ENCODE results near the gene CS.
"Not testable (repeated sequence)": the region's sequence is repeated elsewhere in the genome, so short reads cannot be mapped to it uniquely, and the experiment has no call there.

CS gene

DNA sequence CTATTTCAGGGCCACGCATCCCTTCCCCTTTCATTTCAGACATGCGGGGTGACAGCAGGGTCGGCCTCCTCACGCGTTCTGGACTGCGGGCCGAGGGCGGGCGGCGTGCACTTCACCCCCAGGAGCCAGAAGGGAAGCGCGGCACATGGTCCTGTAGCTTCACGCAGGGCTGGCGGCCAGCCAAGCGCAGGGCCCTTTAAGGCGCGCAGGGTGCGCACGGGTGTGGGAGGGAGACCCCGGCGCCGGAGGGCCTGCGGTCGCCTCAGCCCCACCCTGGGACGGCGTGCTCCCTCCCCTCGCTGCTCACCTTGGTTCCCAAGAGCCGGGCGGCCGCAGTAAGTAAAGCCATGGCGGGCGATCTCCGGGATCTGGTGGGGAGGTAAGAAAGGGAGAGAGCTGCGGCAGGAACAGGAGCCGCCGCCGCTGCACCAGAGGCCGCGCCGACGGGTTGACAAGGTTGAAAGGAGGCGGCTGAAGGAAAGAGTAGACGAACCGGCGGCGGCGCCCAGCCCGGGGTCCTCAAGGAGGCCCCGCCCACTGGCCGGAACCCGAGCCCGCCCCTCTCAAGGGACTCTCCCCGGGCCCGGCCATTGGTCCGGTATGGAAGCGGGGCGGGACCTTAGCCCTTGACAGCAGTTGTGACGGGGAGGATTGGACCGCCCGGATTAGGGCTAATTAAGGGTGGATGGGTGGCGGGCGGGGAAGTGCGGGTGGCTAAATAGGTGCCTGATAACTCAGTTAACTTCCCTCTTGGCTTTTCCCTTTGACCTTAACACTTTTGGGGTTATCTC is at the start of gene CS:
Gene CS (minus strand): TSS at position 478 of the 791 bp plus-strand sequence. CDS start 129 bp downstream, at position 349.
- DNase-seq, result peak; percentile 98

DNA sequence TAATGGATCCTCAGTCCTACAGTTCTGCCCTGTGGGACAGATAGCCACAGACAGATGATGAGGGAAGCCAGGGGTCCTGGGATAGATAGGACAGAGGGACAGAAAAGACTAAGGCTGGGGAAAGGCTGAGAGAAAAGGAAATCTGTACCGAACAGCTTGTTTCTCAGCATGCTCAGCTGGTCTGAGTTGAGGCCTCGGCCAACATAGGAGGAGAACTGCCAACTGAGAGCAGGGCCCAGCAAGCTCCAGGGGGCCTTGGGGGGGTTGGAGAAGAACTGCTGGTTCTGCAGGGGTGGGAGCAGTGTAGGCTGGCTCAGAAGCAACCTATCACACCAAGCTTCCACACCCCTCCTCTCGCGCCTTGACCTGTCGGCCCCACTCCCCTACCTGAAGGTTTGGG is 48.6 kb upstream of the CS start:
- no peak for DNase-seq

DNA sequence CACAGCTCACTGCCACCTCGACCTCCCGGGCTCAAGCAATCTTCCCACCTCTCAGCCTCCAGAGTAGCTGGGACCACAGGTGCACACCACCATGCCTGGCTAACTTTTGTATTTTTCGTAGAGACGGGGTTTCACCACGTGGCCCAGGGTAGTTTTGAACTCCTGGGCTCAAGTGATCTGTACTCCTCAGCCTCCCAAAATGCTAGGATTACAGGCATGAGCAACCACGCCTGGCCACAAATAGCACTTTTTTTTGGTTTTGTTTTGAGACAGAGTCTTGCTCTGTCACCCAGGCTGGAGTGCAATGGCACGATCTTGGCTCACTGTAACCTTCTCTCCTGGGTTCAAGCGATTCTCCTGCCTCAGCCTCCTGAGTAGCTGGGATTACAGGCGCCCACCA is 47.1 kb upstream of the CS start:
- DNase-seq, result not testable (repeated sequence)

DNA sequence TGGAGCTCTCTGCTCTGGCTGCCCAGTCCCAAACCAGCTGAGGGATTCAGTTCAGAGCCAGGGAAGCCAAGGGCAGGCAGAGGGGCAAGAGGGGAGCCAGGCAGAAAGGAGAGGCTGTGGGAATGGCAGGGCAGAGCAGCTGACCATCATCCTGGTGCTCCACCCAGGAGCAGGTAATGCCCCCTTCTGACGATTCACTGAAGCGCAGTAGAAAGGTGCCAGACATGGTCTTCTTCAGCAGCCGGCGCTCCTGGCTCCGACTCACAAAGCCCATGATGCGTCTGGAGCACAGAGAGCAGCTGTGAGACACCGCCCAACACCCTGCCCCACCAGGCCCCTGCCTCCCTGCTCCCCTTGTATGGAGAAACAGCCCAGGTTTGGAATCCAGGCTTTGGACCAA is 46.5 kb upstream of the CS start:
- no peak for DNase-seq

DNA sequence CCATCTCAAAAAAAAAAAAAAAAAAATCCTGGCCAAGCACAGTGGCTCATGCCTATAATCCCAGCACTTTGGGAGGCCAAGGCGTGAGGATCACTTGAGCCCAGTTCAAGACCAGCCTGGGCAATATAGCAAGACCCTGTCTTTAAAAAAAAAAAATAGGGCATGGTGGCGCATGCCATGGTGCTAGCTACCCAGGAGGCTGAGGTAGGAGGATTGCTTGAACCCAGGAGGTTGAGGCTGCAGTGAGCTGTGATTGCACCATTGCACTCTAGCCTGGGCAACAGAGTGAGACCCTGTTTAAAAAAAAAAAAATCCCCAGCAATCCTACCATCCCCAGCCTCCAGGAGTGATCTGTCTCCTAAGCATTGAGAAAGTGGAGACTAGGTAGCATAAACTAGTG is 42.2 kb upstream of the CS start:
- DNase-seq, result not testable (repeated sequence)

DNA sequence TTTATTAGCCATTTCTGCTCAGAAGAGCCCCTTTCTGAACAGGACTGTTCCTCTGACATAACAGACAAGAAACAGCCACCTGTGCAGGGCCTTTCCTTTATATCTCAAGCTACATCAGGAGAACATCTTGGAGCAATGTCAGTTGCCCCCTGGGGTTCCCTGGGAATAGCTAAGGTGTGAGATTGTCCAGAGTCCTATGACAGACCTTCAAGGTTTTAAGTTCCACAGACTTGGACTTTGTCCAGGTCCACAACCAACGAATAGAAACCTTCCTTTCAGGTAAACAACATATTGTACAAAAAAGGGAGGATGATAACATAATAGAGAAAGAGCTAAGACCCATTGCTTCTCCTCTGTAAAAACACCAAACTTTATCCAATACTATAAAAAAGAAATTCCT is 41.5 kb upstream of the CS start:
- DNase-seq, result no peak

DNA sequence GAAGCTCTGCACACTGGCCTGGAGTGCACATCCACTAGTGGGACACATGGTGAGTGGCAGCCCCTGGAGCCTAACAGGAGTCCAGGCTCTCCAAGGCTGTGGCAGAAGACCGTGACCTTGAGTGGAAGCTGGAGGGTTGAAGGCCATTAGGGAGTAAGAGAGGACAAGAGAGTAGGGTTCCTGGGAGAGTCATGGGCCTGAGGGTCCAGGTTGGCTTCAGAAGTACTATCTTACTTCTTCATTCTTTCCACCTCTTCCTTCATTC is 39.0 kb upstream of the CS start:
- DNase-seq, result no peak

DNA sequence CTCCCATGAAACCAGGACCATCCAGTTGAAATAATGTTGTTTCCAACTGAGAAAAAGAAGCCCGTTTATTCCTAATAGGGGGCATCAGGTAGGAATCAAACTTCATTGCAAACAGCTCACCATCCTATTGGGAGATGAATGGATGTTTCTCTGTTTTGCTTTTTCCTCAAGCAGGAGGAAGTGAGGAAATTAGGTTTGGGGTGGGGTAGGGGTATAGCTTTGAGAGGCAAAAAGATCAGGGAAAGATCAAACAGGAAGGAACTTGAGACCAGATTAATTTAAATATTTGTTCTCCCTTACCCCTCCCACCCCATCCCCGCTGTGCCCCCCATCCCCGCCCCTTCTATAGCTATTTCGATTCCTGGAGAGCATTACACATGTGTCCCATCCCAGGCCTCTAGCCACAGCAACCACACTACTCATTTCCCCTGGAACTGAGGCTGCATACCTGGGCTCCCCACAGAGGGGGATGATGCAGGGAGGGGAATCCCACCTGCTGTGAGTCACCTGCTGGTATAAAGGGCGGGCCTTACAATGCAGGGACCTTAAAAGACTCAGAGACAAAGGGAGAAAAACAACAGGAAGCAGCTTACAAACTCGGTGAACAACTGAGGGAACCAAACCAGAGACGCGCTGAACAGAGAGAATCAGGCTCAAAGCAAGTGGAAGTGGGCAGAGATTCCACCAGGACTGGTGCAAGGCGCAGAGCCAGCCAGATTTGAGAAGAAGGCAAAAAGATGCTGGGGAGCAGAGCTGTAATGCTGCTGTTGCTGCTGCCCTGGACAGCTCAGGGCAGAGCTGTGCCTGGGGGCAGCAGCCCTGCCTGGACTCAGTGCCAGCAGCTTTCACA is 38.4 kb upstream of the CS start, which contains the start of gene IL23A:
Gene IL23A (plus strand): TSS at position 577 of the 850 bp plus-strand sequence. CDS start 161 bp downstream, at position 738.
- peak; percentile 73 for DNase-seq

DNA sequence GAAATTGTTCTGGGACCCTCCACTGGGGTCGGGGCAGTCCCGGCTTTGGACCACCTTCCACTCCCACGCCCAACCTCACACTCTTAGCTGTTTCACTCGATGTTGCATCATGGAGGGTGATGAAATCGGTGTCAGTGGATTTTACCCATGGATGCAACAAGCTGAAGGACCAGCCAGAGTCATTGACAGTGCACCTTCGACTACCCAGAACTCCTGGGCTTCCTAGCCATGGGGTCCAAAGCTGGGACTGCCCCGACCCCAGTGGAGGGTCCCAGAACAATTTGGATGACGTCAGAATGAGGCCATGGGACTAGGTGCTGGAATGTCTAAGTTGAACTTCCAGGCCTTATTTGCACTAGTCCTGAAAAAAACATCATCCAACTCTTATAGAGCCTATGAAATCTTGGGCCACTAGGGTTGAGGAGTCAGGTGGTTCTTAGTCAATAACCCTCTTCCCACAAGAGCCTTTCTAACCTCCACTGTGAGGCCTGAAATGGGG is 37.7 kb upstream of the CS start:
- DNase-seq, result no peak

DNA sequence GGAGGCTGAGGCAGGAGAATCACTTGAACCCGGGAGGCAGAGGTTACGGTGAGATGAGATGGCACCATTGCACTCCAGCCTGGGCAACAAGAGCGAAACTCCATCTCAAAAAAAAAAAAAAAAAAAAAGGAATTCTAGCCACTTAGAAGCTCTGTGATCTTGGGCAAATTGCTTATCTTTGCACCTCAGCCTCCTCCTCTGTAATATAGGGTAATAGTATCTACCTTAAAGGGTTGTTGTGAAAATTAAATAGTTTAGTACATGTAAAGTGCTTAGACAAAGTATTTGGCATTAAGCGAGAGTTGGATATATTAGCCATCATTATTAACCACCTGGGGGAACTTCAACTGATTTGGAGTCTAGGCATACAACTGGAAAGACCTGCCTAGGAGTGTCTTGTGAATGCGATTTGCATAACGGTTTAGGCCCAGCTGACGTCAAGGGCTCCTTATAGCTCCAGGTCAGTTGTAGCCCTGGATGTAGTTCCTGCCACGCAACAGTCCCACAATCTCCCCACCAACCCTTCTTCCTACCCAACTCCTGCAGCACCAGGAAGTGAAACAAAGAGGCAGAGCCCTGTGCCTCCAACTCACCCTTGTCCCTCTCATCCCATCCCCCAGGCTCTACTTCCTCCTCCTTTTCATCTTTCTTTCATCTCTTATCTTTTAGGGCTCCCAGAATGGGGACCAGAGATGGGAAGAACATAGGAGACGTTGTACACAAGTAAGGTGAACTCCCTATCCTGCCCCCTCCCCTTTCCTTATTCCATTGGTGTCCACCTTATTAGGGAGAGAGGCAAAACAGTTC is 36.4 kb upstream of the CS start:
- no peak for DNase-seq

DNA sequence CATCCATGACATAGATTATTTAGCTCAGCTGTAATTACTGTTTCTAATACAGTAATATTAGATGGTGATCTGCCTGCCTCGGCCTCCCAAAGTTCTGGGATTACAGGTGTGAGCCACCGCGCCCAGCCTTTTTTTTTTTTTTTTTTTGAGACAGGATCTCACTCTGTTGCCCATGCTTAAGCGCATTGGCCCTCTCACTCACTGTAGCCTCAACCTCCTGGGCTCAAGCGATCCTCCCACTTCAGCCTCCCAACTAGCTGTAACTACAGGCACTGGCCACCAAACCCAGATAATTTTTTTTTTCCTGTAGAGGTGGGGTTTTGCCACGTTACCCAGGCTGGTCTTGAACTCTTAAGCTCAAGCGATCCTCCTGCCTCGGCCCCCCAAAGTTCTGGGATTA is 35.4 kb upstream of the CS start:
- not testable (repeated sequence) for DNase-seq

DNA sequence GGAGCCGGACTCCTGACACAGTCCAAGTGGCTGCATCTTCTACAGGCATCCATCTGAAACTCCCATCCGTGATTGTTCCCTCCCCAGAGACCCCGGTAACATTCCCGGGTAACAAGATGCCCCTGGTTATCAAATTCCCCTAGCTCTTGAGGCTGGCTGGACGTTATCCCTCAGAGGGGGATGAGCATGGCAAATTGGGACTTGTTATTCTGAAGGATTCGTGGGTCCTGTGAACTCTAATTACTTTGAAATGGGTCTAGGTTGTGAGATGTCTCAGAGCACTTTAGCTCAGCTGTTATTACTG is 34.3 kb upstream of the CS start:
- no peak for DNase-seq

DNA sequence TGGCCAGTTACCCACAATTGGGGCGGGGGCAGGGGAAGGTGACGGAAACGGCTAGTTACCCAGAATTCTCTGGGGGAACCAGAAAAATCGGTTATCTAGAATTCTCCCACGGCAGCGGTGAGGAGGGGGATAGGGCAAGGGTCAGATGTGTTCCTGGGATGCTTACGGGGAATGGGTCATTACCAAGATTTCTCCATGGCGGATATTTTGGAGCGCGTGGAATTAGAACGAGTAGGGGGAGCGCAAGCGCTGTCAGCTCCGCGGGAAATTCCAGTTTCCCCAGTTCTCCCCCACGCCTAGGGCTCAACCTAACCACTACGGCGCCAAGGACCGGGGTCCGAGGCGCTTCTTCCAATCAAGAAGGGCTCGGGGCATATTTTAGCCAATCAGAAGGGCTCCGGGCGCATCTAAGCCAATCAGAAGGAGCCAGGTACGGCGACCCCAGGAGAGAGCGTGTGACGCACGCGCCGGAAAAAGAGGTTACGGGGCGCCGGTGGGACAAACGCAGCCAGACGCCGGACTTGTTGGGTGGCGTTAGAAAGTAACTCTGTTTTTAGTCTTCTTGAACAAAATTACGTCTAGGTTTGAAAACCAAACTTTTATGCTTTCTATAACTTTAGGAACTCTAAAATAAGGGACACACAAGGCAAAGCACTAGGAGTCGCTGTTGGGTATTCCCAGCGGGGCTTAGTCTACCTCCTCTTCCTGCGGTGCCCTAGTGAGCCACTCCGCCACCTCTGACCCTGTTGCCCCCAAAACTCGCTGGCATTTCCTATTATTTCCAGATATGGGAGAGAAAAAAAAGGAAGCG is 33.8 kb upstream of the CS start, which contains the start of gene PAN2:
Gene PAN2 (minus strand): TSS at position 322 of the 811 bp plus-strand sequence. CDS start 906 bp downstream, outside the sequence.
- peak; percentile 86 for DNase-seq

DNA sequence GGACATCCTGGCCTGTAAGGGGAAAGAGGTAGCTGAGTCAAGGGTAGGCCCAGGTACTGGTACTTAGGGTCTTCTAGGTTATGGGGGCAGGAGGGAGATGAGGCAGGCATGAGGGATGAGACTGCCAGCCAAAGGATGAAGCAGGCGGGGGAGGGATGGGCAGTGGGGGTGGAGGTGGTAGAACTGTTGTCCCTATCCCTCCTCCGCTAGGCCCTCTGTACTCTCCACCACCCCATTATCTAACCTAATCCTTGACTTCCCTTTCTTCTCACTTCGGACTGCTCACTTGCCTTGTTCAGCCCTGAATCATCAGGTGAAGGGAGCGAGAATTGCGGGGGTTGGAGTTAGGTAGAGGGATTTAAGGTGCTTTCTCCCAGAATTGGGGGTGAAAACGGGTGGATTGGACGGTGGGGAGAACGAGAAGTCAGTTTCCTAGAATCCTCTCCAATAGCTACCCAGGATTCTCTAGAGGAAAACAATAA is 33.1 kb upstream of the CS start:
- no peak for DNase-seq

DNA sequence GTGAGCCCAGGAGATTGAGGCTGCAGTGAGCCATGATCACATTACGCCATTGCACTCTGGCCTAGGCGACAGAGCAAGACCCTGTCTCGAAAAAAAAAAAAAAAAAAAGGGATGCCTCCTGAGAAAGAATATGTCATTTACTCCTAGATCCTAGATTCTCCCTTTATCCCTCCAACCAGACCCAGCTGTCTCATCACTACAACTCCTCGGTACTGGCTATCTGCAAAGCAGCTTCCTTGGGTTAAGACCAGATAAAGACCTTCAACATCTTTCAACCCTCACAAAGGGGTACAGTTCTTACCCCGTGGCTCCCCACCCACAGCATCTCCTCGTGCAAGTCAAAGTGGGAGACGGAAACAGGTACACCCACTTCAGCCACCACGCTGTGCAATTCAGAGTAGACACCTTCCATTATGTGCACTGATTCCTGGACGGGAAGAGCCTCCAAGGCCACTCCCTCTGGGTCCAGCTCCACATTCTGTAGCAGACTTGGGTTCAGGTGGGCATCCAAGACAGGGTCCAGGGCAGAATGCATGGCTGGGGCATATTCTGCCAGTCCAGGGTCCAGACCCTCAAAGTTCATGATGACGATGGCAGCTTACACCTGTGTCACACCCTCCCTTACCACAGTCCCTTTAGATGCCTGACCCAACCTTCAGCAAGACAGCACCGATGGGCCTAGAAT is 32.5 kb upstream of the CS start:
- DNase-seq, result no peak

DNA sequence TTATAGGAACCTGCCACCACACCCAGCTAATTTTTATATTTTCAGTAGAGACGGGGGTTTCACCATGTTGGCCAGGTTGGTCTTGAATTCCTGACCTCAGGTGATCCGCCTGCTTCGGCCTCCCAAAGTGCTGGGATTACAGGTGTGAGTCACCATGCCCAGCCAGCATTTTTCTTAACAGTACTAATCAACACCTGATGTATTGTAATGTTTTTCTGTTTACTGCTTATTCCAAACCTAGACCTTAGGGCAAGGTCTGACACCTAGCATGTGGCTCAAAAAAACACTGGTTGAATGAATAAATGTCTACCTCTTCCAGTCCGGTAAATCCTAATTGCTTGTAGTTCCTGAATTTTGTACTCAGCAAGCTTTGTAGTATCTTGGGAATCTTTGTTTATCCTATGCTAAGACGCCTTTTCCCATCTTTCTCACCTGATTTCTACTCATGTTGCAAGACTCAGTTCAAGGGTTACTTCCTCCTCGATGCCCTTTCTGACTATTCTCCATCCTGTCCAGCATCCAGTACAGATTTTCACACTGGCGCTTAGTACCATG is 30.9 kb upstream of the CS start:
- no peak for DNase-seq

DNA sequence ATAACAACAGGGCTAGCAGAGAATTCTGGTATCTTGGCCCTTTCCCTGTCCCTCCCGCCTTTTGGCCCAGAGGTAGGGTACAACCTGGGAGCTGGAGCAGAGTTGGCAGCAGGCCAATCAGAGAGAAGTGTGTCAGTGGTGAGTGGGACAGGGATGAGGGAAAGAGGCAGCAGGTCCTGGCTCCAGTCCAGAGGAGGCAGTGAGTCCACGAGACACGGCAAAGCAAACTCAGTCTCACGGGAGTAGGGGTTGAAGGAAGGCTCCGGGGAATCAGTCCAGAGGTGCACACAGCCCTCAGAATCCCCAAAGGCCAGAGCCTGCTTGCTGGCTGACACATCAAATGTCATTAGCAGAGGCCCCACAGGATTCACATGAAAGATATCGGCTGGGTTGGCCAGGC is 26.4 kb upstream of the CS start:
- no peak for DNase-seq

DNA sequence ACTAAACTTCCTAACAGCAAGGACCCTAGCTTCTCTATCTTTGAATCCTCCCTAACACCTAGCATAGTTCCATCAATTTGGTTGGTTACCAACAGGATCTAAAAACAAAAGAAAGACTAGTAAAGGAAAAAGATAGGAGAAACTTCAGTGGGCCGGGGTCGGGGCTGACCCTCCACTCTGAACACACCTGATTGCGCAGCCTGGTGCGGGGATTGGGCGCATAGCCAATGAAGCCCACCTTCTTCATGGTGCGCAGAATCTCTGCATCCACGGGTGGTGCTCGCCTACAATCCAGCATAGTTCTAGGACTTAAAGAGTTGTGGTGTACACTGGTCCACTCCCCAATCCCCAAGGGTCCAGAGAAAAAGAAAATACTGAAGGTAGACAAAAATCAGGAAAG is 26.0 kb upstream of the CS start:
- no peak for DNase-seq

DNA sequence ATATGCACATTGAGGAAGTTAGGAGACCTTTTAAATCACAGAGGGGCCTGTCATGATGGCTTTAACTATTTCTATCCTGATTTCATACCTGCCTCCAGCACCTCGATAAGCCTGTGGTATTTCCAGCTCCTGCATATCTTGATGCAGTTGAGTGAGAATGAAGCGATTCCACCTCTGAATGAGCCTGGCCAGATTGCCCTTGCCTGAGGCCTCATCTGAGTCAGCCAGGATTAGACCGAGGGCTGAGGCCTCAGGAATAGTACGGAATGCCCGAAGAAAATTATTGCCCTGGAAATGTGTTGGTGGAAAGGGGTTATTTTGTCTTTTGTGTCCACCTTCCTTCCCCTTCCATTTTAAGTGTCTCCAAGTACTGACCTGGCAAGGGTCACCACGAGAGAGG is 24.1 kb upstream of the CS start:
- no peak for DNase-seq

DNA sequence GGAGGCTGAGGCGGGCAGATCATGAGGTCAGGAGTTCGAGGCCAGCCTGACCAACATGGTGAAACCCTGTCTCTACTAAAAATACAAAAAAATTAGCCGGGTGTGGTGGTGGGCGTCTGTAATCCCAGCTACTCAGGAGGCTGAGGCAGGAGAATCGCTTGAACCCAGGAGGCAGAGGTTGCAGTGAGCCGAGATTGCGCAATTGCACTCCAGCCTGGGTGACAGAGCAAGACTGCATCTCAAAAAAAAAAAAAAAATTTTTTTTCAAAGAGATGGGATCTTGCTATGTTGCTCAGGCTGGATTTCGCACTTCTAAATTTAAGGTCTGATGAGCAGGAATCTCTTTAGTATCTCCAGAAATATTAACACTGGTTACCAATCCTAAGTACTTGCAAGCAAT is 21.5 kb upstream of the CS start:
- not testable (repeated sequence) for DNase-seq

DNA sequence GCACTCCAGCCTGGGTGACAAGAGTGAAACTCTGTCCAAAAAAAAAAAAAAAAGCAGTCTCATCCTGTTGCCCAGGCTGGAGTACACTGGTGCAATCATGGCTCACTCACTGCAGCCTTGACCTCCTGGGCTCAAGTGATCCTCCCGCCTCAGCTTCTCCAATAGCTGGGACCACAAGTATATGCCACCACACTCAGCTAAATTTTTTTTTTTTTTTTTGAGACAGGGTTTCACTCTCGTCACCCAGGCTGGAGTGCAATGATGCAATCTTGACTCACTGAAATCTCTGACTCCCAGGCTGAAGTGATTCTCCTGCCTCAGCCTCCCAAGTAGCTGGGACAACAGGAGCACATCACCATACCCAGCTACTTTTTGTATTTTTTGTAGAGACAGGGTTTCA is 20.9 kb upstream of the CS start:
- no peak for DNase-seq

Measured in stimulated activated CD4-positive, alpha-beta T cell treated with anti-CD3 and anti-CD28 coated beads, Interleukin-12 subunit alpha, Interleukin-12 subunit beta, amount 100 ng/mL, for 4 hours (primary cell).